Measurements from ENCODE around the gene HNRNPU. TPM values are rescaled to one million over a fixed set of nuclear protein-coding genes. Genes with fewer than 3 reads are reported as not detected.

Gene HNRNPU
- polyA plus RNA-seq, 1 donor from 2014 or later, result 346 TPM

GRCh38 chr1:244846653-244847052 is 17.7 kb downstream of the HNRNPU start:
- Histone ChIP-seq H3K27me3 (ENCODE audit: insufficient read depth, low read depth, low read length) (no peaks in the 10 kb centered on the region), H2AFZ (ENCODE audit: low read depth, low read length) (no peak overlapping the region), H3F3A (ENCODE audit: insufficient read depth, low read length, poor library complexity, severe bottlenecking) (peaks cover 6% of the 10 kb centered on the region), H3K79me2 (replicated peaks; ENCODE audit: insufficient read depth, low read length) (peaks cover 19% of the 10 kb centered on the region), H3K4me3 (ENCODE audit: low read length) (no peak overlapping the region), H3K4me2 (ENCODE audit: low read length) (no peak overlapping the region), H3K27ac (ENCODE audit: low read length) (no peak overlapping the region), H3K9me3 (ENCODE audit: low read length) (no peaks in the 10 kb centered on the region), H4K20me1 (ENCODE audit: insufficient read depth) (no peaks in the 10 kb centered on the region), H3K36me3 (ENCODE audit: insufficient read depth, low read length) (peaks cover 28% of the 10 kb centered on the region), H3K9me2 (ENCODE audit: insufficient read depth, low read length) (no peaks in the 10 kb centered on the region), H3K9ac (ENCODE audit: low read length) (no peak overlapping the region)
- TF ChIP-seq EZH2 (IDR thresholded peaks at IDR 0.05; ENCODE audit: borderline replicate concordance, insufficient read depth, low read length, poor library complexity, severe bottlenecking) (no peak), RAD21 (conservative IDR thresholded peaks at IDR 0.05) (no peak), POLR2AphosphoS5 (IDR thresholded peaks at IDR 0.05) (no peak), MXI1 (conservative IDR thresholded peaks at IDR 0.05; ENCODE audit: poor library complexity, severe bottlenecking) (no peak), CTCF (IDR thresholded peaks at IDR 0.05; ENCODE audit: poor library complexity, severe bottlenecking) (no peak)

- H3K36me3 ChIP-seq (ENCODE audit: insufficient read depth, low read length), result peaks cover 23% of the 10 kb centered on the region
- H4K20me1 ChIP-seq (ENCODE audit: insufficient read depth), result no peaks in the 10 kb centered on the region
- TF ChIP-seq SMC3 (conservative IDR thresholded peaks at IDR 0.05; ENCODE audit: poor library complexity) (no peak), MXI1 (conservative IDR thresholded peaks at IDR 0.05; ENCODE audit: poor library complexity, severe bottlenecking) (no peak), REST (IDR thresholded peaks at IDR 0.05; ENCODE audit: borderline replicate concordance) (no peak), POLR2AphosphoS5 (IDR thresholded peaks at IDR 0.05) (no peak), TAF1 (IDR thresholded peaks at IDR 0.05; ENCODE audit: low read depth) (no peak)
Measured at GRCh38 chr1:244844155-244845121, 19.9 kb downstream of the HNRNPU start.

More at GRCh38 chr1:244844155-244845121, 19.9 kb downstream of the HNRNPU start:
- H3K9me2 ChIP-seq (ENCODE audit: insufficient read depth, low read length), result no peaks in the 10 kb centered on the region
- no peak overlapping the region for H3K9ac ChIP-seq (ENCODE audit: low read length)
- H3K79me2 ChIP-seq (replicated peaks; ENCODE audit: insufficient read depth, low read length), result peaks cover 22% of the 10 kb centered on the region
- no peaks in the 10 kb centered on the region for H3K27me3 ChIP-seq (ENCODE audit: insufficient read depth, low read depth, low read length)
- H2AFZ ChIP-seq (ENCODE audit: low read depth, low read length), result no peak overlapping the region
- H3K9me3 ChIP-seq (ENCODE audit: low read length), result no peaks in the 10 kb centered on the region
- H3K4me2 ChIP-seq (ENCODE audit: low read length), result no peak overlapping the region
- H3K4me3 ChIP-seq (ENCODE audit: low read length), result no peak overlapping the region
- H3K27ac ChIP-seq (ENCODE audit: low read length), result no peak overlapping the region
- H3F3A ChIP-seq (ENCODE audit: insufficient read depth, low read length, poor library complexity, severe bottlenecking), result peaks cover 2% of the 10 kb centered on the region

Measured in neural cell (in vitro differentiated cells).